A549 (cell line): ENCODE data around the gene TLE1. TPM values are rescaled to one million over a fixed set of nuclear protein-coding genes. Genes with fewer than 3 reads are reported as not detected.

Source experiments
- ATAC-seq, 2 experiments: fragments of 200-7000 bp in 1 of 2; fragments of >200 bp in 1 of 2; cut with Nextera tagmentation in 1 of 2; cut with Tn5 transposase in 1 of 2; 3 replicates each; pipeline versions ENCODE4 v1.8.0 to v1.9.1; 2018 to 2020; ENCODE audit warnings: mild to moderate bottlenecking in 1 of 2, moderate library complexity in 1 of 2
- CTCF ChIA-PET: fragments of 300-600 bp; sonication (Branson Sonifier 250); formaldehyde crosslinking; extraction: SDS; loops from one replicate; lab custom pipeline; 2021; ENCODE audit warnings: antibody characterized with exemption, inconsistent platforms; lab: Yijun Ruan, JAX
- POLR2A ChIA-PET: fragments of 350-600 bp; formaldehyde crosslinking; extraction: SDS; loops from one replicate; lab custom pipeline; 2021; ENCODE audit warnings: antibody characterized with exemption, inconsistent platforms; lab: Yijun Ruan, JAX
- DNase-seq, 2 experiments: peaks; one replicate each; pipeline versions ENCODE4 v3.0.0 to v3.0.0-alpha.2; 2011 to 2016; ENCODE audit warnings: low read depth in 1 of 2, low spot score in 1 of 2
- FAIRE-seq: peaks from 2 replicates; lab custom pipeline; 2011; peaks lifted over from hg19 to GRCh38; lab: Jason Lieb, UNC
- H3K27ac ChIP-seq, 2 experiments: fragments of >200 bp; sonication (Bioruptor Twin); formaldehyde crosslinking; 3 replicates each; pipeline ENCODE4 v1.5.1; 2016 to 2017
- H3K4me1 ChIP-seq: fragments of >200 bp; sonication (Bioruptor Twin); formaldehyde crosslinking; 3 replicates; pipeline ENCODE4 v1.6.1; 2016
- H3K4me2 ChIP-seq: fragments of >200 bp; sonication (Bioruptor Twin); formaldehyde crosslinking; 3 replicates; pipeline ENCODE4 v1.6.1; 2016
- H3K4me3 ChIP-seq: fragments of >200 bp; sonication (Bioruptor Twin); formaldehyde crosslinking; 3 replicates; pipeline ENCODE4 v1.5.1; 2016
- H3K9me3 ChIP-seq: fragments of >200 bp; sonication (Bioruptor Twin); formaldehyde crosslinking; 3 replicates; pipeline ENCODE4 v1.6.1; 2016
- BCL3 ChIP-seq: fragments of >200 bp; sonication (Bioruptor Twin); formaldehyde crosslinking; IDR thresholded peaks from 3 replicates; pipeline ENCODE4 v1.6.1; 2016
- CEBPB ChIP-seq, 2 experiments: fragments of >200 bp in 1 of 2; sonication (Bioruptor Twin) in 1 of 2; formaldehyde crosslinking in 1 of 2; IDR thresholded peaks; 2 replicates each; pipeline ENCODE4 v1.6.1; 2012 to 2016
- CHD4 ChIP-seq: fragments of 200-600 bp; sonication (generic); IDR thresholded peaks from 2 replicates; pipeline ENCODE4 v1.6.1; 2016; ENCODE audit warnings: antibody characterized with exemption, mild to moderate bottlenecking, borderline replicate concordance
- E2F6 ChIP-seq: IDR thresholded peaks from 2 replicates; pipeline ENCODE4 v1.6.1; 2012; ENCODE audit warnings: low read depth, borderline replicate concordance
- EHMT2 ChIP-seq: fragments of 200-600 bp; sonication (generic); IDR thresholded peaks from 2 replicates; pipeline ENCODE4 v1.6.1; 2016; ENCODE audit warnings: antibody characterized with exemption, low read depth, mild to moderate bottlenecking, moderate library complexity
- EP300 ChIP-seq, 2 experiments: fragments of >200 bp; sonication (Bioruptor Twin); formaldehyde crosslinking; IDR thresholded peaks; 2 replicates in 1 of 2; 3 replicates in 1 of 2; pipeline ENCODE4 v1.6.1; 2016 to 2017
- FOSB ChIP-seq: fragments of 250-450 bp; sonication (Bioruptor Pico); IDR thresholded peaks from 2 replicates; pipeline ENCODE4 v1.5.0; 2020; ENCODE audit warnings: mild to moderate bottlenecking, moderate library complexity
- GATA3 ChIP-seq: IDR thresholded peaks from 2 replicates; pipeline ENCODE4 v1.6.1; 2012; ENCODE audit warnings: borderline replicate concordance
- HES2 ChIP-seq: fragments of >200 bp; sonication (Bioruptor Twin); formaldehyde crosslinking; IDR thresholded peaks from 2 replicates; pipeline ENCODE4 v1.6.1; 2016
- HEYL ChIP-seq: fragments of 250-450 bp; sonication (Bioruptor Pico); IDR thresholded peaks from 2 replicates; pipeline ENCODE4 v1.8.0; 2021; ENCODE audit warnings: mild to moderate bottlenecking, moderate library complexity
- KDM5A ChIP-seq: fragments of 200-600 bp; sonication (generic); IDR thresholded peaks from 2 replicates; pipeline ENCODE4 v1.6.1; 2016; ENCODE audit warnings: antibody characterized with exemption, mild to moderate bottlenecking
- MAX ChIP-seq: IDR thresholded peaks from 2 replicates; pipeline ENCODE4 v1.6.1; 2012
- NFE2L2 ChIP-seq: fragments of 150-350 bp; conservative IDR thresholded peaks from 2 replicates; pipeline ENCODE4 v1.6.1; 2014; ENCODE audit warnings: low read length
- NPAS2 ChIP-seq: fragments of 250-450 bp; sonication (Bioruptor Pico); IDR thresholded peaks from 2 replicates; pipeline ENCODE4 v1.8.0; 2022; ENCODE audit warnings: mild to moderate bottlenecking, moderate library complexity, borderline replicate concordance
- POLR2AphosphoS2 ChIP-seq: conservative IDR thresholded peaks from 2 replicates; pipeline ENCODE4 v1.6.1; 2012; ENCODE audit warnings: low read length, improper control_type of control experiment, inconsistent platforms
- RAD21 ChIP-seq, 2 experiments: fragments of >200 bp in 1 of 2; sonication (Bioruptor Twin) in 1 of 2; formaldehyde crosslinking in 1 of 2; IDR thresholded peaks in 1 of 2; conservative IDR thresholded peaks in 1 of 2; 2 replicates in 1 of 2; 3 replicates in 1 of 2; pipeline ENCODE4 v1.6.1; 2012 to 2018; ENCODE audit warnings: inconsistent platforms in 1 of 2
- RFX5 ChIP-seq: fragments of 450-650 bp; IDR thresholded peaks from 2 replicates; pipeline ENCODE4 v1.7.1; 2014; ENCODE audit warnings: antibody characterized with exemption, mild to moderate bottlenecking, moderate library complexity
- SREBF2 ChIP-seq: fragments of 450-650 bp; IDR thresholded peaks from 2 replicates; pipeline ENCODE4 v1.6.1; 2014; ENCODE audit warnings: mild to moderate bottlenecking, moderate library complexity
- ZFP36 ChIP-seq: fragments of 450-650 bp; IDR thresholded peaks from 2 replicates; pipeline ENCODE4 v1.6.1; 2014; ENCODE audit warnings: borderline replicate concordance; ENCODE audit not compliant: partially characterized antibody
- ZNF302 ChIP-seq: fragments of 250-450 bp; sonication (Bioruptor Pico); IDR thresholded peaks from 2 replicates; pipeline ENCODE4 v1.9.0; 2021; ENCODE audit warnings: inconsistent platforms, mild to moderate bottlenecking, moderate library complexity
- WGBS: methylation state at CpG from one replicate; pipeline ENCODE4 v1.1.6; 2017; ENCODE audit errors: missing lambda C conversion rate; 5-methylcytosine and 5-hydroxymethylcytosine counted together
- polyA plus RNA-seq, 4 experiments: library from polyadenylated mRNA; depleted of rRNA in 3 of 4; stranded (reverse); fragments of >200 nt; fragmentation: RNase III in 1 of 4; extraction: RNeasy Plus Mini Kit Qiagen cat#74134 plus additional on column Dnase treatment in 1 of 4; gene quantifications; 2 replicates in 3 of 4; 3 replicates in 1 of 4; pipeline ENCODE4 v1.2.3, GENCODE V29; 2011 to 2017
- TF ChIP-seq, protein P1 (sequence below): fragments of 250-450 bp; sonication (Bioruptor Pico); IDR thresholded peaks from 2 replicates; pipeline ENCODE4 v1.5.0; 2021; ENCODE audit warnings: mild to moderate bottlenecking, moderate library complexity, borderline replicate concordance
- TF ChIP-seq, protein P2 (sequence below): fragments of 250-450 bp; sonication (Bioruptor Pico); IDR thresholded peaks from 2 replicates; pipeline ENCODE4 v1.5.0; 2020; ENCODE audit warnings: low read depth, mild to moderate bottlenecking, moderate library complexity
- TF ChIP-seq, protein P3 (sequence below): fragments of 450-650 bp; IDR thresholded peaks from 2 replicates; pipeline ENCODE4 v1.6.1; 2014; ENCODE audit warnings: antibody characterized with exemption
- TF ChIP-seq, protein P4 (sequence below): IDR thresholded peaks from 2 replicates; pipeline ENCODE4 v1.6.1; 2012

TLE1 gene
- polyA plus RNA-seq, 2 of the 4 experiments (the other 2 are of a cell fraction), result 45.8 to 117 TPM

GRCh38 chr9:81718244-81718643, 28.9 kb upstream of the TLE1 start:
- Histone ChIP-seq H3K4me1 (peaks cover 12% of the 10 kb centered on the region; the same call in 2 of the 3 replicates), H3K27ac (no peak overlapping the region), H3K4me2 (no peak overlapping the region), H3K4me3 (no peak overlapping the region), H3K9me3 (no peaks in the 10 kb centered on the region)
- FAIRE-seq (no peak), ATAC-seq (no peak), DNase-seq (no peak)
- POLR2A ChIA-PET, result no interaction called here
- TF ChIP-seq ZFP36 (no peak), POLR2AphosphoS2 (no peak), EP300 (IDR thresholded peaks at IDR 0.05) (no peak), RFX5 (no peak), NFE2L2 (no peak), E2F6 (no peak), CEBPB (IDR thresholded peaks at IDR 0.05) (no peak), FOSB (CRISPR knock-in tag) (no peak), HEYL (CRISPR knock-in tag) (no peak), MAX (no peak), RAD21 (conservative IDR thresholded peaks at IDR 0.05 in 1 of 2, IDR thresholded peaks at IDR 0.05 in 1 of 2) (no peak)
- TF ChIP-seq, protein P1, sequence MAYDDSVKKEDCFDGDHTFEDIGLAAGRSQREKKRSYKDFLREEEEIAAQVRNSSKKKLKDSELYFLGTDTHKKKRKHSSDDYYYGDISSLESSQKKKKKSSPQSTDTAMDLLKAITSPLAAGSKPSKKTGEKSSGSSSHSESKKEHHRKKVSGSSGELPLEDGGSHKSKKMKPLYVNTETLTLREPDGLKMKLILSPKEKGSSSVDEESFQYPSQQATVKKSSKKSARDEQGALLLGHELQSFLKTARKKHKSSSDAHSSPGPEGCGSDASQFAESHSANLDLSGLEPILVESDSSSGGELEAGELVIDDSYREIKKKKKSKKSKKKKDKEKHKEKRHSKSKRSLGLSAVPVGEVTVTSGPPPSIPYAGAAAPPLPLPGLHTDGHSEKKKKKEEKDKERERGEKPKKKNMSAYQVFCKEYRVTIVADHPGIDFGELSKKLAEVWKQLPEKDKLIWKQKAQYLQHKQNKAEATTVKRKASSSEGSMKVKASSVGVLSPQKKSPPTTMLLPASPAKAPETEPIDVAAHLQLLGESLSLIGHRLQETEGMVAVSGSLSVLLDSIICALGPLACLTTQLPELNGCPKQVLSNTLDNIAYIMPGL (CRISPR knock-in tag), result no peak
- TF ChIP-seq, protein P2, sequence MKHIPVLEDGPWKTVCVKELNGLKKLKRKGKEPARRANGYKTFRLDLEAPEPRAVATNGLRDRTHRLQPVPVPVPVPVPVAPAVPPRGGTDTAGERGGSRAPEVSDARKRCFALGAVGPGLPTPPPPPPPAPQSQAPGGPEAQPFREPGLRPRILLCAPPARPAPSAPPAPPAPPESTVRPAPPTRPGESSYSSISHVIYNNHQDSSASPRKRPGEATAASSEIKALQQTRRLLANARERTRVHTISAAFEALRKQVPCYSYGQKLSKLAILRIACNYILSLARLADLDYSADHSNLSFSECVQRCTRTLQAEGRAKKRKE (CRISPR knock-in tag), result no peak
- WGBS, result 89% methylated on average over 6 of the region's 6 CpGs
- CTCF ChIA-PET, result interaction anchor here (1.8 kb wide), 1 partner anchor 11 kb away, joined by 4 read pairs; no protein-coding TSS in a partner anchor

- Histone ChIP-seq H3K9me3 (no peaks in the 10 kb centered on the region), H3K4me1 (peaks cover 12% of the 10 kb centered on the region; the same call in 2 of the 3 replicates), H3K27ac (no peak overlapping the region), H3K4me2 (peak overlapping the region; percentile 20; the same call in 1 of the 3 replicates), H3K4me3 (no peak overlapping the region)
- ChIA-PET CTCF (interaction anchor here (1.8 kb wide), 1 partner anchor 11 kb away, joined by 4 read pairs; no protein-coding TSS in a partner anchor), POLR2A (no interaction called here)
- TF ChIP-seq CHD4 (no peak), GATA3 (peak; percentile 41; the same call in 1 of the 2 replicates)
- no peak for ATAC-seq
- no peak for FAIRE-seq
- no peak for DNase-seq
These were observed 28.4 kb upstream of the TLE1 start for GRCh38 chr9:81717747-81718077.

DNA sequence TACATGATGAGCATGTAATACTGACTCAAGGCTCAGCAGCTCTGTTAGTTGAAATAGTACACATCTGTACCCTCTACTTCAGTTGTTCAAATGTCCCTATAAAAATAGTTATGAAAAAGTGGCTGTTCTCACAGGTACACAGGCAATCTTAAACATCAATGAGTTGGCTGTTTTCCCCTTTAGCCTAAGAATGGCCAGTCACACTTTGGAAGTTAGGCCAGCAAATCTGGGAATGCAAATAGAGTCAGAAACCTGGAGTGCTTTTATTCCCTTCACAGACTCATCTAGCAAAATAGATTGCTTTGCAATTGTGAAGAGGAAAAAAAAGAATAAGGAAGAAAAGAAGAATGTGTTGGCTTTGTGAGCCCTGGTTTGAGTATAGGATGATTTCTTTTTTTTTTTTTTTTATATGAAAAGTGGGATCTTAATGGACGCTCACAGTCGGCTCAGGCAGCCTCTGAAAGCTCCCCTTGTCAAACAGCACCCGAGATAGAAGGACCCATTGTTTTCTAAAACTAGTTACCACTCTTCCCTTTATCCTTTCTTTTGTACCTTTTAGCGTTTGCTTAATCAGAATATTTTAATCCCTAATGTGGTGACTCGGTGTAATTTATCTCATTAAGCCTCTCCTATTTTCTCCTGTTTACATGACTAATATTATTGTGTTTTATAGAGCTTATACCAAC, 27.9 kb upstream of the TLE1 start:
- Histone ChIP-seq H3K4me1 (peaks cover 12% of the 10 kb centered on the region; the same call in 2 of the 3 replicates), H3K27ac (no peak overlapping the region), H3K4me3 (no peak overlapping the region), H3K4me2 (peak overlapping the region; percentile 20; the same call in 1 of the 3 replicates), H3K9me3 (no peaks in the 10 kb centered on the region)
- POLR2A ChIA-PET, result no interaction called here
- 68% methylated on average over 5 of the region's 5 CpGs for WGBS
- ATAC-seq (no peak), DNase-seq (no peak), FAIRE-seq (peak; percentile 39)
- CTCF ChIA-PET, result interaction anchor here (1.8 kb wide), 1 partner anchor 10 kb away, joined by 4 read pairs; no protein-coding TSS in a partner anchor
- no peak for TF ChIP-seq NPAS2 (CRISPR knock-in tag)
- TF ChIP-seq GATA3, result no peak
- TF ChIP-seq EHMT2, result no peak
- no peak for TF ChIP-seq SREBF2
- TF ChIP-seq, protein P3, sequence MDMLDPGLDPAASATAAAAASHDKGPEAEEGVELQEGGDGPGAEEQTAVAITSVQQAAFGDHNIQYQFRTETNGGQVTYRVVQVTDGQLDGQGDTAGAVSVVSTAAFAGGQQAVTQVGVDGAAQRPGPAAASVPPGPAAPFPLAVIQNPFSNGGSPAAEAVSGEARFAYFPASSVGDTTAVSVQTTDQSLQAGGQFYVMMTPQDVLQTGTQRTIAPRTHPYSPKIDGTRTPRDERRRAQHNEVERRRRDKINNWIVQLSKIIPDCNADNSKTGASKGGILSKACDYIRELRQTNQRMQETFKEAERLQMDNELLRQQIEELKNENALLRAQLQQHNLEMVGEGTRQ, result no peak
- TF ChIP-seq E2F6, result no peak
- no peak for TF ChIP-seq KDM5A
- TF ChIP-seq, protein P4, sequence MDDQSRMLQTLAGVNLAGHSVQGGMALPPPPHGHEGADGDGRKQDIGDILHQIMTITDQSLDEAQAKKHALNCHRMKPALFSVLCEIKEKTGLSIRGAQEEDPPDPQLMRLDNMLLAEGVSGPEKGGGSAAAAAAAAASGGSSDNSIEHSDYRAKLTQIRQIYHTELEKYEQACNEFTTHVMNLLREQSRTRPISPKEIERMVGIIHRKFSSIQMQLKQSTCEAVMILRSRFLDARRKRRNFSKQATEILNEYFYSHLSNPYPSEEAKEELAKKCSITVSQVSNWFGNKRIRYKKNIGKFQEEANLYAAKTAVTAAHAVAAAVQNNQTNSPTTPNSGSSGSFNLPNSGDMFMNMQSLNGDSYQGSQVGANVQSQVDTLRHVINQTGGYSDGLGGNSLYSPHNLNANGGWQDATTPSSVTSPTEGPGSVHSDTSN, result no peak
- no peak for TF ChIP-seq ZNF302
- no peak for TF ChIP-seq BCL3
- TF ChIP-seq HES2, result no peak
